ENCODE results near the gene MYO5C.

MYO5C gene

DNA sequence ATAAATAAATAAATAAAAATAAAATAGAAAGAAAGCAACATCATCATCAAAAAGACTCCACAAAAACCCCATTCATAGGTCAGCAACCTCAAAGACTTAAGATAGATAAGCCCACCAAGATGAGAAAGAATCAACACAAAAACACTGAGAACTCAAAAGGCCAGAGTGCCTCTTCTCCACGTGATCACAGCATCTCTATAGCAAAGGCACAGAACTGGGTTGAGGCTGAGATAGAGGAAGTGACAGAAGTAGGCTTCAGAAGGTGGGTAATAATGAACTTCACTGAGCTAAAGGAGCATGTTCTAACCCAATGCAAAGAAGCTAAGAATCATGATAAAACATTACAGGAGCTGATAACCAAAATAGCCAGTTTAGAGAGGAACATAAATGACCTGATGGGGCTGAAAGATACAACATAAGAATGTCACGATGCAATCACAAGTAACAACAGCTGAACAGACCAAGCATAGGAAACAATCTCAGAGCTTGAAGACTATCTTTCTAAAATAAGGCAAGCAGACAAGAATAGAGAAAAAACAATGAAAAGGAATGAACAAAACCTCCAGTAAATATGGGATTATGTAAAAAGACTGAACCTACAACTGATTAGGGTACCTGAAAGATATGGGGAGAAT, 130.9 kb downstream of the MYO5C start:
- DNase-seq (ENCODE audit: low read depth) = no peak
- no peak overlapping the region for H3K4me3 ChIP-seq (ENCODE audit: control insufficient read depth, low read depth, low read length)
- TF ChIP-seq, protein P1, sequence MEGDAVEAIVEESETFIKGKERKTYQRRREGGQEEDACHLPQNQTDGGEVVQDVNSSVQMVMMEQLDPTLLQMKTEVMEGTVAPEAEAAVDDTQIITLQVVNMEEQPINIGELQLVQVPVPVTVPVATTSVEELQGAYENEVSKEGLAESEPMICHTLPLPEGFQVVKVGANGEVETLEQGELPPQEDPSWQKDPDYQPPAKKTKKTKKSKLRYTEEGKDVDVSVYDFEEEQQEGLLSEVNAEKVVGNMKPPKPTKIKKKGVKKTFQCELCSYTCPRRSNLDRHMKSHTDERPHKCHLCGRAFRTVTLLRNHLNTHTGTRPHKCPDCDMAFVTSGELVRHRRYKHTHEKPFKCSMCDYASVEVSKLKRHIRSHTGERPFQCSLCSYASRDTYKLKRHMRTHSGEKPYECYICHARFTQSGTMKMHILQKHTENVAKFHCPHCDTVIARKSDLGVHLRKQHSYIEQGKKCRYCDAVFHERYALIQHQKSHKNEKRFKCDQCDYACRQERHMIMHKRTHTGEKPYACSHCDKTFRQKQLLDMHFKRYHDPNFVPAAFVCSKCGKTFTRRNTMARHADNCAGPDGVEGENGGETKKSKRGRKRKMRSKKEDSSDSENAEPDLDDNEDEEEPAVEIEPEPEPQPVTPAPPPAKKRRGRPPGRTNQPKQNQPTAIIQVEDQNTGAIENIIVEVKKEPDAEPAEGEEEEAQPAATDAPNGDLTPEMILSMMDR (conservative IDR thresholded peaks at IDR 0.05; ENCODE audit: control insufficient read depth, insufficient read depth, low read depth, low read length) = no peak

DNA sequence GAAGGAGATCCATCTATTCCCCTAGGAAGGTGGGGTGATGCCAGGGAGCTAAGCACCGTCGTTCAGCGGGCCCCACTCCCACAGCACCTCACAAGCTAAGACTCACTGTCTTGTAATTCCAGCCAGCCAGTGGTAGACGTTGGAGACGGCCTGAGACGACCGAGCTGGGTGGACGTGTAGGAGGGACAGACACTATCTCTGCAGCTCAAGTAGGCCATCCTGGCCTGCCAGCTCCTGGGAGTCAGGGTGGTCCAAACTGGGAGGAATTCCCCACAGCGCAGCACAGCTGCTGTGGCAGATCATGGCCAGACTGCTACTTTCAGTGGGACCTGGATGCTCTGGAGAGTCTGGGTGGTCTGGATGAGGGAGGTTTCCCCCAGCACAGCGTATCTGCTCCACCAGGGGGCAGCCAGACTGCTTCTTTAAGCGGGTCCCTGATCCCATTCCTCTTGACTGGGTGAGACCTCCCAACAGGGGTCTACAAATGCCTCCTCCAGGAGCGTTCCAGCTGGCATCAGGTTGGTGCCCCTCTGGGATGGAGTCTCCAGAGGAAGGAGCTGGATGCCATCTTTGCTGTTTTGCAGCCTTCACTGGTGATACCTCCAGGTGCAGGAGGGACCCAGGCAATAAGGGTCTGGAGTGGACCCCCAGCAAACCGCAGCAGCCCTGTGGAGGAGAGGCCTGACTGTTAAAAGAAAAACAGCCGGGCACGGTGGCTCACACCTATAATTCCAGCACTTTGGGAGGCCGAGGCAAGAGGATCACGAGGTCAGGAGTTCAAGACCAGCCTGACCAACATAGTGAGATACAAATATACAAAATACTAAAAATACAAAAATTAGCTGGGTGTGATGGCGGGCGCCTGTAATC, 132.0 kb downstream of the MYO5C start:
- DNase-seq (ENCODE audit: low read depth) = no peak
- no peak overlapping the region for H3K4me3 ChIP-seq (ENCODE audit: control insufficient read depth, low read depth, low read length)
- TF ChIP-seq, protein P1 (conservative IDR thresholded peaks at IDR 0.05; ENCODE audit: control insufficient read depth, insufficient read depth, low read depth, low read length) = peak; percentile 15

DNA sequence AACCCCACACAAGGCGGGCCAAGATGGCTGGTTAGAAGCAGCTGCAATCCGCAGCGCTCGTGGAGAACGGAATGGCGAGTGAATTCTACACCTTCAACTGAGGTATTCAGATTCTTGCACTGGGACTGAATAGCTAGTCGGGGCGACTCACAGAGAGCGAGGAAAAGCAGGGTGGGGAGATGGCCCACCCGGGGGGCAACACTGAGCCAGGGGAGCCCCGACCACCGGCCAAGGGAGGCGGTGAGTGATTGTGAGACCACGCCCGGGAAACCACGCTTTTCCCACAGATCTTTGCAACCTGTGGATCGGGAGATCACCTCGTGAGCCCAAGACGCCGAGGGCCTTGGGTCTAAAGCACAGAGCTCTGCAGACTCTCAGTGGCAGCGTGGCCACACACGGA, 132.7 kb downstream of the MYO5C start:
- H3K4me3 ChIP-seq (ENCODE audit: control insufficient read depth, low read depth, low read length) = no peak overlapping the region
- TF ChIP-seq, protein P1 (conservative IDR thresholded peaks at IDR 0.05; ENCODE audit: control insufficient read depth, insufficient read depth, low read depth, low read length) = no peak
- no peak for DNase-seq (ENCODE audit: low read depth)

DNA sequence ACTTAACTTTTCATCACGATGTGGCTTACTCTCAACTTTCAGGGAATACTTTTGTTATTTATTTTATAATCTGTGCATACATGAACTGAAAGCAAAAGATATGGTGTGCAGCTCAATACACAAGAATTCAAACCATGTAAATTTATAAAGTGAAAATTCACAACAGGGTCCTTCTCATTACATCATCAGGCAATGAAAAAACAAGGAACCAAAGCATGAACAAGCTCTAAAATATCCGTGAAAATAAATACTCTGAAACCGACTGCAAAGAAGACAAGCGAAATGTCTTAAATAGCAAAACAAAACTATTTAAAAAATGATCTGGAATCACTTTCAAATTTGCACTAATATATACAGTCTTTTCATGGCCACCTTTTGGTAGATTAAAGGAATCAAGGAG, 133.3 kb downstream of the MYO5C start:
- TF ChIP-seq, protein P1 (conservative IDR thresholded peaks at IDR 0.05; ENCODE audit: control insufficient read depth, insufficient read depth, low read depth, low read length) = no peak
- no peak for DNase-seq (ENCODE audit: low read depth)

DNA sequence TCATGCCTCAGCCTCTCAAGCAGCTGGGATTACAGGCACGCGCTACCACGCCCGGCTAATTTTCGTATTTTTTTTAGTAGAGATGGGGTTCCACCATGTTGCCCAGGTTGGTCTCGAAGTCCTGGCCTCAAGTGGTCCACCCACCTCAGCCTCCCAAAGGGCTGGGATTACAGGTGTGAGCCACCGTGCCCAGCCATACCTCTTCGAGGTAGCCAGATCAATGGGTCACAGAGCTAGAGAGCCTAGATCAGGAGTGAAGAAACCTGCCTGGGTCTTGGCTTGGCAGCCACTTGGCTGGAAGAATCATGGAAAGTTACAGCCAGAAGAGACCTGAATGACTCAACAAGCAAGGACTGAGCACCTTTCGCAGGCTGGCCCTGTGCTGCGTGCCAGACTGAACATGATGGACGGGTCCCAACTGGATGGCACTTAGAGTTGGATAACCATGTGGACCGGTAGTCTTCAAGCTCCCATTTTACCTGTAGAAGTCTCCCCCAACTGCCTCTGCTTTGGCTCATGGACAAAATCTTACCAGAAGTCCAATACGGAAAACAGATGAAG, 134.1 kb downstream of the MYO5C start:
- TF ChIP-seq, protein P1 (conservative IDR thresholded peaks at IDR 0.05; ENCODE audit: control insufficient read depth, insufficient read depth, low read depth, low read length) = no peak
- no peak for DNase-seq (ENCODE audit: low read depth)
- H3K4me3 ChIP-seq (ENCODE audit: control insufficient read depth, low read depth, low read length) = no peak overlapping the region

More for the DNA sequence above, 133.3 kb downstream of the MYO5C start:
- no peak overlapping the region for H3K4me3 ChIP-seq (ENCODE audit: control insufficient read depth, low read depth, low read length)

DNA sequence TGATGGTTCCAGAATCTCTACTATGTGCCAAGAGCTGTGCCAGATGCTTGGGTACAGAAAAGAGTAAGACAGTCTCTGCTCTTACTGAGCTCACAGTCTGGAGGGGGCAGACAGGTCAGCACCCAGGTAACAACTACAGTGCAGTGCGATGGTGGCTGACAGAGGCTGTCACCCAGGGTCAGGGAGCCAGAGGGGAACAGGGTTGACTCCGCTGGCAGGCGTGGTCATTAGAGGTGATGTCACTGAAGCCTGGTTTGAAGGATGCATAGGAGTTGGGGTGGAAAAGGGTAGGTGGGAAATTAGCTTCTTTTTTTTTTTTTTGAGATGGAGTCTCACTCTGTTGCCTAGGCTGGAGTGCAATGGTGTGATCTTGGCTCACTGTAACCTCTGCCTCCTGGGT, 136.0 kb downstream of the MYO5C start:
- no peak for DNase-seq (ENCODE audit: low read depth)
- H3K4me3 ChIP-seq (ENCODE audit: control insufficient read depth, low read depth, low read length) = no peak overlapping the region
- TF ChIP-seq, protein P1 (conservative IDR thresholded peaks at IDR 0.05; ENCODE audit: control insufficient read depth, insufficient read depth, low read depth, low read length) = no peak
